HAP-1 (cell line): ENCODE results near the gene SIN3B.

Experiments
- DNase-seq, 2 experiments: peaks; one replicate each; pipeline ENCODE4 v3.0.0-alpha.2; 2016 to 2020; ENCODE audit warnings: low spot score in 2 of 2
- H3K27me3 ChIP-seq: fragments of 250-450 bp; sonication (Bioruptor Pico); 2 replicates; pipeline ENCODE4 v1.5.1; 2020; ENCODE audit warnings: low read depth, mild to moderate bottlenecking, moderate library complexity
- H3K36me3 ChIP-seq: fragments of 250-450 bp; sonication (Bioruptor Pico); replicated peaks from 2 replicates; pipeline ENCODE4 v1.5.1; 2020; ENCODE audit warnings: mild to moderate bottlenecking
- H3K4me1 ChIP-seq: fragments of 250-450 bp; sonication (Bioruptor Pico); 2 replicates; pipeline ENCODE4 v1.5.1; 2020; ENCODE audit warnings: mild to moderate bottlenecking
- H3K4me3 ChIP-seq: fragments of 250-450 bp; sonication (Bioruptor Pico); 2 replicates; pipeline ENCODE4 v1.5.1; 2020; ENCODE audit warnings: mild to moderate bottlenecking, moderate library complexity
- H3K9me3 ChIP-seq: fragments of 250-450 bp; sonication (Bioruptor Pico); 2 replicates; pipeline ENCODE4 v1.5.1; 2020; ENCODE audit warnings: mild to moderate bottlenecking, moderate library complexity
- in situ Hi-C: fragments of 300-500 bp; cut with MboI; formaldehyde crosslinking; loops from 3 replicates; pipeline ENCODE4 v1.14.3; 2020; ENCODE audit warnings: low sequenced_read_pairs, inconsistent platforms, mixed read lengths

Gene SIN3B

GRCh38 chr19:16903347-16903746 lies 74.1 kb downstream of the SIN3B start:
- H3K4me1 ChIP-seq: no peaks in the 10 kb centered on the region
- in situ Hi-C loops: no loop called here
- H3K27me3 ChIP-seq: no peaks in the 10 kb centered on the region
- H3K36me3 ChIP-seq: no peaks in the 10 kb centered on the region
- H3K9me3 ChIP-seq: no peaks in the 10 kb centered on the region
- no peak overlapping the region for H3K4me3 ChIP-seq
- DNase-seq: no peak

DNA sequence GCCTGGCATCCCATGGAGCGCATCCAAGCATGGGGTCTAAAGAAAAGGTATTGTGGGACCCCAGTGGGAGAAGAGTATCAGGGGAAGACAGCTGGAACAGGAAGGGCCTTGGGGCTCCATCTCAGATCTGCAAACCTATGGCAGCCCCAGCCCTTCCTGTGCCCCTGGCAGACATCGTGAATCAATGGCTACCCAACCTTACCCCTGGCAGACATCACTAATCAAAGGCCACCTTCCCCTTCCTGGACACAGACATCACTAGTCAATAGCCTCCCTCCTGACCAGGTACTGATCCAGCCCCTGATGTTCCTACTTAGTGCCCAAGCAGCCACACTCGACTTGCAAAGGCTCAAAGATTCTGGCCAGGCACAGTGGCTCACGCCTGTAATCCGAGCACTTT lies 75.4 kb downstream of the SIN3B start:
- Histone ChIP-seq H3K4me1 (no peaks in the 10 kb centered on the region), H3K4me3 (no peak overlapping the region), H3K9me3 (no peaks in the 10 kb centered on the region), H3K27me3 (no peaks in the 10 kb centered on the region), H3K36me3 (no peaks in the 10 kb centered on the region)
- no peak for DNase-seq
- in situ Hi-C loops: no loop called here

DNA sequence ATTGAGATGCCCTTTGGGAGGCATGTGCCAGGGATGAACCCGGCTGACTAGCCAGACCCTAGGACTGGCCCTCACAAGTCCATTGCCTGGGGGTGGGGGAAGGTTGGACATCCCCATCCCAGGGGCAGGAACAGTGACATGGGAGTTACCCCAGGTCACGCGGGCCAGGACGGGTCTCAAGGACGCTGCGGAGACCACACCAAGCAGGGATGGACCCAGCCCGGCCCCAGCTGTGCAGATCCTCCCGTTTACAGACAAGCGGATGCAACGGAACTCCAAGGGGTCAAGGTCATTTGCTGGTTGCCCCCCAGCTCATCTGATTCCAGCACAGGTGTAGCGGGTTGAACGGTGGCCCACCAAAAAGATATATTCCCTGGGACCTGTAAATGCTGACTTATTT lies 79.6 kb downstream of the SIN3B start:
- in situ Hi-C loops: no loop called here
- DNase-seq: no peak
- no peak overlapping the region for H3K4me3 ChIP-seq
- no peaks in the 10 kb centered on the region for H3K4me1 ChIP-seq
- no peaks in the 10 kb centered on the region for H3K27me3 ChIP-seq
- peaks cover 7% of the 10 kb centered on the region for H3K9me3 ChIP-seq
- no peaks in the 10 kb centered on the region for H3K36me3 ChIP-seq

DNA sequence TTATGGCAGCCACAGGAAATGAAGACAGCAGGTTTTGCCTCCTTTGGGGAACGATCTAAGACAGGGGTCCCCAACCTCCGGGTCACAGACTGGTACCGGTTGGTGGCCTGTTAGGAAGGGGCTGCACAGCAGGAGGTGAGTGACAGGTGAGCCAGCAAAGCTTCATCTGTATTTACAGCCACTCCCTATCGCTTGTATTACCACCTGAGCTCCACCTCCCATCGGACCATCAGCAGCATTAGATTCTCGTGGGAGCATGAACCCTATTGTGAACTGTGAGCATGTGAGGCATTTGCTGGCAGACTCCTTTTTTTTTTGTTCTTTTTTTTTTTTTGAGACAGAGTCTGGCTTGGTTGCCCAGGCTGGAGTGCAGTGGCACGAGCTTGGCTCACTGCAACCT lies 81.8 kb downstream of the SIN3B start:
- Histone ChIP-seq H3K9me3 (peaks cover 7% of the 10 kb centered on the region), H3K4me3 (no peak overlapping the region), H3K36me3 (no peaks in the 10 kb centered on the region), H3K4me1 (no peaks in the 10 kb centered on the region), H3K27me3 (no peaks in the 10 kb centered on the region)
- in situ Hi-C loops: no loop called here
- no peak for DNase-seq

DNA sequence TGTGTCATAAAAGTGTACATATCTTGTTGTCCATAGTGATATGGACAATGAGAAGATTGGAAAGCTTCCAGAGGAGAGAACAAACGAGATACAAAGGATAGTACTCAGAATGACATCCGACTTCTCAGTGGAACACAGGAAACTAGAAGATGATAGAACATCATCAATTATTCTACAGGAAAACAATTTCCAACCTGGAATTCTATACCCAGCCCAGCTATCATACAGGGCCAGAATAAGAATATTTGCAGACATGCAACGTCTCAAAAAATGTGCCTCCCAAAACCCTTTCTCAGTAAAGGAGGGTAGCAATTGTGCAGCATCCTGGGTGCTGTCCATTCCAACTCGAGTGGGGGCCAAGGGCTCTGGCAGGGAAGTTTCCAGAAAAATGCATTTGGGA lies 83.6 kb downstream of the SIN3B start:
- Histone ChIP-seq H3K4me3 (no peak overlapping the region), H3K27me3 (no peaks in the 10 kb centered on the region), H3K36me3 (no peaks in the 10 kb centered on the region), H3K4me1 (no peaks in the 10 kb centered on the region), H3K9me3 (peaks cover 7% of the 10 kb centered on the region)
- DNase-seq: no peak
- in situ Hi-C loops: no loop called here

- in situ Hi-C loops: no loop called here
- Histone ChIP-seq H3K4me3 (no peak overlapping the region), H3K4me1 (no peaks in the 10 kb centered on the region), H3K9me3 (peaks cover 7% of the 10 kb centered on the region), H3K36me3 (no peaks in the 10 kb centered on the region), H3K27me3 (no peaks in the 10 kb centered on the region)
- no peak for DNase-seq
Measured at GRCh38 chr19:16914421-16914820, 85.2 kb downstream of the SIN3B start.

DNA sequence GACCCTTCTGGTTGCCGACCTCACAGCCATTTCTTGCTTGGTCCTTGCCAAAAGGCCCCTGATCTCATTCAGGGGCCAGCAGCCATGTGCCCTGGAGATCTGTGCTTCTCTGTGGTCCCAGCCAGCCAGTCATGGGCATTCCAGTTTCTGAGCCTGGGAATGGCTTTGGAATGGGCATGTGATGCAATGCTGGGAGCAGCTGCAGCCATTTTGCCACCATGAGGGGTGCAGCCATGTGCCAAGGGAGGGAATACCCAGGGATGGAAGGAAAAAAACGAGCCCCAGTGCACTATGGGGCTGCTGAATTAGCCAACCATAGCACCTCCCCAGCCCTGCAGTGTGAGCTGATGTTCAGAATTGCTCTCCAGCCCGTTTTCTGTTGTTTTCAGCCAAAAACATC lies 85.9 kb downstream of the SIN3B start:
- no peak overlapping the region for H3K4me3 ChIP-seq
- no peak for DNase-seq
- H3K36me3 ChIP-seq: no peaks in the 10 kb centered on the region
- H3K9me3 ChIP-seq: peaks cover 7% of the 10 kb centered on the region
- in situ Hi-C loops: no loop called here
- no peaks in the 10 kb centered on the region for H3K4me1 ChIP-seq
- H3K27me3 ChIP-seq: no peaks in the 10 kb centered on the region

DNA sequence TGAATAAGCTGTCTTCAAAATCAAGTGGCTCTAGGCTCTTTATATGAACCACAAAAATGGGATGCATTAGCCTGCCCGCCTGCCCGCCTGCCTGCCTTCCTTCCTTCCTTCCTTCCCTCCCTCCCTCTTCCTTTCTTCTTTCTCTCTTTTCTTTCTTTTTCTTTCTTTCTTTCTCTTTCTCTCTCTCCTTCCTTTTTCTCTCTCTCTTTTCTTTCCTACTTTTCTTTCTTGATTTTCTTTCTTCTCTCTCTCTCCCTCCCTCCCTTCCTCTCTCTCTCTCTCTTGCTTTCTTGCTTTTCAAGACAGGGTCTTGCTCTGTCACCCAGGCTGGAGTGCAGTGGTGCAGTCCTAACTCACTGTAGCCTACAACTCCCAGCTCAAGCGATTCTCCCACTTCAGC lies 86.5 kb downstream of the SIN3B start:
- no peaks in the 10 kb centered on the region for H3K4me1 ChIP-seq
- H3K4me3 ChIP-seq: no peak overlapping the region
- no peaks in the 10 kb centered on the region for H3K36me3 ChIP-seq
- peaks cover 7% of the 10 kb centered on the region for H3K9me3 ChIP-seq
- in situ Hi-C loops: no loop called here
- no peaks in the 10 kb centered on the region for H3K27me3 ChIP-seq
- no peak for DNase-seq

GRCh38 chr19:16917401-16917800 lies 88.2 kb downstream of the SIN3B start:
- no peak overlapping the region for H3K4me3 ChIP-seq
- no peaks in the 10 kb centered on the region for H3K27me3 ChIP-seq
- in situ Hi-C loops: no loop called here
- DNase-seq: no peak
- no peaks in the 10 kb centered on the region for H3K36me3 ChIP-seq
- H3K9me3 ChIP-seq: peaks cover 6% of the 10 kb centered on the region
- no peaks in the 10 kb centered on the region for H3K4me1 ChIP-seq

DNA sequence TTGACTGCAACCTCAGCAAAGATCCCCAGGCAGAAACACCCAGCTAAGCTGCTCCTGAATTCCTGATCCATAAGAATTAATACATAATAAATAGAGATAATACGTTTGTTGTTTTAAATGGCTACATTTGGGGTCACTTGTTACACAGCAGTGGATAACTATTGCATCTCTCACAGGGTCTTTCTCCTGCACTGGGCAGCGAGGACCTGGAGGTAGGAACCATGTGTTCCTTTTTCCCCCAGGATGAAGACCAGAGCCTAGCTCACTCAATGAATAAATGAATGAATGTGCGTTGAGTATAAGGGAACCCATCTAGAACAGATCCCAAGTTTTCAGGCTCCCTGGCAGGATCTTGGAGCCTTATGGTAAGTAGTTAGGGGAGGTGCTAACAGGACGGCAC lies 90.3 kb downstream of the SIN3B start:
- in situ Hi-C loops: no loop called here

GRCh38 chr19:16920816-16921529 lies 91.8 kb downstream of the SIN3B start:
- no peak for DNase-seq
- H3K36me3 ChIP-seq: no peaks in the 10 kb centered on the region
- H3K4me3 ChIP-seq: no peak overlapping the region
- in situ Hi-C loops: no loop called here
- no peaks in the 10 kb centered on the region for H3K27me3 ChIP-seq
- no peaks in the 10 kb centered on the region for H3K4me1 ChIP-seq
- H3K9me3 ChIP-seq: no peaks in the 10 kb centered on the region

More for the DNA sequence above, 90.3 kb downstream of the SIN3B start:
- H3K36me3 ChIP-seq: no peaks in the 10 kb centered on the region
- no peak overlapping the region for H3K4me3 ChIP-seq
- no peaks in the 10 kb centered on the region for H3K9me3 ChIP-seq
- H3K4me1 ChIP-seq: no peaks in the 10 kb centered on the region
- DNase-seq: no peak
- no peaks in the 10 kb centered on the region for H3K27me3 ChIP-seq

- in situ Hi-C loops: no loop called here
Measured at GRCh38 chr19:16921766-16922591, 92.8 kb downstream of the SIN3B start.

DNA sequence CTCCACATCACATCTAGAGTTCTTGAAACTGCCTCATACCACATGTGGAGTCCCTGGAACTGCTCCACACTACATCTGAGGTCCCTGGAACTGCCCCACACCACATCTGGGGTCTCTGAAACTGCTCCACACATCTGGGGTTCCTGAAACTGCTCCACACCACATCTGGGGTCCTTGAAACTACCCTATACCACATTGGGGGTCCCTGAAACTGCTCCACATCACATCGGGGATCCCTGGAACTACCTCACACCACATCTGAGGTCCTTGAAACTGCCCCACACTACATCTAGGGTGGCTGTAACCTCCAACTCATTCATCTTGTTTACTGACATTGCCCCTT lies 93.4 kb downstream of the SIN3B start:
- DNase-seq: no peak
- no peaks in the 10 kb centered on the region for H3K36me3 ChIP-seq
- no peaks in the 10 kb centered on the region for H3K9me3 ChIP-seq
- no peak overlapping the region for H3K4me3 ChIP-seq
- in situ Hi-C loops: no loop called here
- no peaks in the 10 kb centered on the region for H3K4me1 ChIP-seq
- no peaks in the 10 kb centered on the region for H3K27me3 ChIP-seq

More at GRCh38 chr19:16921766-16922591, 92.8 kb downstream of the SIN3B start:
- Histone ChIP-seq H3K9me3 (no peaks in the 10 kb centered on the region), H3K4me1 (no peaks in the 10 kb centered on the region), H3K36me3 (no peaks in the 10 kb centered on the region), H3K4me3 (no peak overlapping the region), H3K27me3 (no peaks in the 10 kb centered on the region)
- DNase-seq: no peak

DNA sequence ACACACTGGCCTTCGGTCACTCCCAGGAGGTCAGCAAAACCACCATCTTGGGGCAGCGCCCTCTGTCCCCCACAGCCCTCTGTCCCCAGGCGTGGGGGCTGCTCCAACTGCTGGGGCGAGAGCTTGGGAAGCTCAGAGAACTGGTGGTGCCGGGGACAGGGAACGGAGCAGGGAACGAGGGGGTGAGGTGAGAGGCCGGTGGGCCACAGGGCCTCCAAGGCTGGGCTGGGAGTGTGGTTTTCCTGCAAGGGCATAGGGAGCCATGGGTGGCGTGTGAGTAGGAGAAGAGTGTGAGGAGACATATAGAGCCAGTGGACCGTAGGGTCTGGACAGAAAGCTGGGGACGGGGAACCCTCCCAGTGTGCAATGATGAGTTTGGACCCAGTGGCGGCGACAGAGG lies 93.8 kb downstream of the SIN3B start:
- in situ Hi-C loops: no loop called here
- H3K4me3 ChIP-seq: no peak overlapping the region
- no peaks in the 10 kb centered on the region for H3K36me3 ChIP-seq
- no peaks in the 10 kb centered on the region for H3K27me3 ChIP-seq
- DNase-seq: no peak
- H3K4me1 ChIP-seq: no peaks in the 10 kb centered on the region
- no peaks in the 10 kb centered on the region for H3K9me3 ChIP-seq
